IPS DF 4.7 (cell line): ENCODE results near the gene TFPI2.

ENCODE experiments used
- DNase-seq: peaks from one replicate; pipeline ENCODE4 v3.0.0-alpha.2; 2013; ENCODE audit warnings: low spot score; ENCODE audit errors: extremely low read depth

Gene TFPI2

GRCh38 chr7:93858857-93859256 lies 31.7 kb downstream of the TFPI2 start:
- DNase-seq, result no peak

DNA sequence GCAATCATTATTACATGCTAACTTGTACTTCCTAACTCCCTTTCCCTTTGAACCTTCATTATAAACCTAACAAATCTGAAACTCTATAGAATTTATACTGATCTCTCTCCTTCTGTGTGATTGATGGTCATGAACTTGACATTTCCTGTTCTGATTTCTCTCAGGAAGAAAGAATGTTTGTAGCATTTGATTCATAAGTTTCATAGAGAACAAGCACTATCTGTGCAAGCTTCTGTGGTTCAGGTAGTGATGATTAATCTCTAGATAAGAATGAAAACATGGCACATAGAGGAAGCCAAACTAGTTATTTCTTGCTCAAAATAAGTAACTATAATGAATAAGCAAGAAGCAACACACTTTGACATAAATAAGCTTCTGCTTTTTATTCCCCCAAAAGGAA lies 34.2 kb downstream of the TFPI2 start:
- no peak for DNase-seq

GRCh38 chr7:93855797-93856196 lies 34.8 kb downstream of the TFPI2 start:
- DNase-seq, result no peak

GRCh38 chr7:93854480-93854879 lies 36.1 kb downstream of the TFPI2 start:
- no peak for DNase-seq

DNA sequence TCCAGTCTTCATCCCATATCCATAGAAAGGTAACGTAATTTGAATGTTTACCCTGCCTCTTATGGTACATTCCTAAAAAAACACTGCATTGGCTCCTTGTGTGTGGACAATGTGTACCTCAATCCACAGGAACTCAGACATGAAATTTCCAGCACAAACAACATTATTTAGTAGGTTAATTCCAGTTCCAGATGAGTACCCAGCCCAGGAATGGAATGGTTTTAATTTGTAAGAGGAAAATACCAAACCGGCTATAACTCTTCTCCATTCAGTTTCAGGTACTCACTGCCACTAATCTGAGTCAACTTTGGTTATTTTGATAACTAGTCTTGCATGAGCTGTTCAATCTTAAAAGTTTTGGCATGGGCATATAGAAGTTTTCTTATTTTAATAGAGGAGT lies 39.0 kb downstream of the TFPI2 start:
- no peak for DNase-seq

DNA sequence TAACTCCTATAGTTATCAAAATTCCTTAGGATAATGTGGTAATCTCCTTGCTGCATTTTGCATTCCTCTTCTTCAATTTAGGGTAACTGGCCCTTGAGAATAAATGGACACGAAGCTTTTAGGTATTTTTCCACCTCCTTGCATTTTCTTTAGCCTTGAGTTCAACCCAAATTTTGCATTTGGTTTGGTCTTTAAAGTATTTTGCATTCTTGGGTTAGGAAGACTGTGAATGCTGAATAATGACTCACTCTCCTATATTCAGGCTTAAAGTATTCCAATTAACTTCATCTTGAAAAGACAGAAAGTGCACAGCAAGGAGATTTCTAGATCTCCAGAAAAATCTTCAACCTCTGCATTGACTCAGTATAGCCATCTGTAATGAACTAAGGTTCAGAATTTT lies 47.3 kb downstream of the TFPI2 start:
- no peak for DNase-seq

DNA sequence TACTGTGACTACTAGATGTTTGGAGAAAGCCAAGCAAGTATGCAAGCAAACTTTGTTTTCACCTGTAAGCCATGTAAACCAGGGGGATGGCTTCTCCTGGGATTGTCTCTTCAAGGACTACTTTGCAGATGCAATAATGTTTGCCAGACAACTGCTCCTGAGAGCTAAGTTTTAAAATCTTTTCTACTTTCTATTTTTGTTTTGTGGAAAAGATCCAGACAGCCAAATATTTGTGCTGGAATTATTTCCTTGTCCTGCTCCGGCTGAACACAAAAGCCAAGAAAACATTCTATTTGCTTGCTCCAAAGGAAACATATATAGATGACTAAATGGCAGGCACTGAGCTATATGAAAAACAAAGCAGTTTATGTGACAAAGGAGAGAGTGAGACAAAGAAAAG lies 51.6 kb downstream of the TFPI2 start:
- DNase-seq, result no peak

GRCh38 chr7:93837245-93837644 lies 53.3 kb downstream of the TFPI2 start:
- no peak for DNase-seq

DNA sequence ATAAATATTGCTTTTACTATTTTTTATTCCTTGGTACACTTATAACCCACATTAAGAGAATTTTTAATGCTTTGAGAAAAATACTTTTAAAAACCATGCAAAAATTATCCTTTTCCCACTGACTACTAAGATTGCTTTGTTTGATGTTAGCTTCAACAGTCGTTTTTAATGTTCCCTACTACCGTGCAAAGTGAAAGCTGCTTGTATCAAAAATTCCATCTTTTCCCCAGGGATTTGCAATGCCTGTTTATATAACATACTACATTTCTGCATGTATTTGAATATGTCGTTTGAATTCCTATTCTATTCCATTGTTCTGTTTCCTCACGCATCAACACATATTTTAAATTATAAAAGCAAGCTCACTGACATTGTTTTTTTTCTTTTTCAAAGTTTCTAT lies 54.4 kb downstream of the TFPI2 start:
- no peak for DNase-seq

- DNase-seq, result no peak
Measured at GRCh38 chr7:93835702-93836101, 54.9 kb downstream of the TFPI2 start.
